Stimulated activated CD8-positive, alpha-beta memory T cell treated with anti-CD3 and anti-CD28 coated beads, Interleukin-12 subunit alpha, Interleukin-12 subunit beta, amount 100 ng/mL, for 1 hour (primary cell): ENCODE measurements around the gene ADAMTS7.

Experiments used
- DNase-seq: peaks from one replicate; pipeline ENCODE4 v3.0.0-alpha.2; 2020; ENCODE audit warnings: low read depth

ADAMTS7 gene

GRCh38 chr15:78718837-78719236 lies 92.4 kb downstream of the ADAMTS7 start:
- no peak for DNase-seq

GRCh38 chr15:78717956-78718656 lies 93.2 kb downstream of the ADAMTS7 start:
- DNase-seq: no peak

- DNase-seq: no peak
Measured at GRCh38 chr15:78716651-78717050, 94.6 kb downstream of the ADAMTS7 start.

GRCh38 chr15:78715930-78716329 lies 95.3 kb downstream of the ADAMTS7 start:
- DNase-seq: no peak

- no peak for DNase-seq
Measured at GRCh38 chr15:78715434-78715833, 95.8 kb downstream of the ADAMTS7 start.

GRCh38 chr15:78714890-78715289 lies 96.4 kb downstream of the ADAMTS7 start:
- DNase-seq: no peak

GRCh38 chr15:78712797-78713515 lies 98.3 kb downstream of the ADAMTS7 start:
- no peak for DNase-seq

GRCh38 chr15:78711638-78712037 lies 99.6 kb downstream of the ADAMTS7 start:
- DNase-seq: no peak

- peak; percentile 33 for DNase-seq
Measured at GRCh38 chr15:78709263-78709882, 101.9 kb downstream of the ADAMTS7 start.
